ENCODE results near the gene SLC37A1.

SLC37A1 gene

DNA sequence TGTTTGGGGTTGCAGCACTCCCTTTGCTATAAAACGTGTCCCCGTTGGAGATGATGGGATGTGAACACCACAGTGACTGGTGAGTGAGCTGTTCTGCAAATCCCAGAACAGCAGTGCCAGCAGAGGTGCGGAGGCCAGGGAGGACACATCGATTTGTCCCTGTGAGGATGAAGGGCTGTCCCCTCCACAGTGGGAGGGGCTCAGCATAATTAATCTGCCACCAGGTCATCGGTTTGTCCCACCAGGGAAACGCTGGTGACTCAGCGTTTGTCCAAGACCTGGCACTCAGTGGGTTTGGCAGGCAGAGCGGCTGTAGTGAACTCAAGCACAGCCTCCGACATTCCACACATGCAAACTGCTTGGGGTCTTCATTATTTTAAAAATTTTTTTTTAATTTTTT, 117.0 kb downstream of the SLC37A1 start:
- no peak for TF ChIP-seq EZH2phosphoT487 (IDR thresholded peaks at IDR 0.05; ENCODE audit: borderline replicate concordance)
- TF ChIP-seq CTCF (conservative IDR thresholded peaks at IDR 0.05; ENCODE audit: low read length), result no peak
- H4K20me1 ChIP-seq (ENCODE audit: insufficient read depth, low read length, poor library complexity, severe bottlenecking), result no peaks in the 10 kb centered on the region
- no peak overlapping the region for H3K4me2 ChIP-seq (ENCODE audit: low read depth, low read length, poor library complexity, severe bottlenecking)
- H3K27me3 ChIP-seq (ENCODE audit: insufficient read depth, low read length, poor library complexity, severe bottlenecking), result no peaks in the 10 kb centered on the region
- no peaks in the 10 kb centered on the region for H3K36me3 ChIP-seq (ENCODE audit: insufficient read depth, low read length)
- no peak overlapping the region for H3K4me3 ChIP-seq (ENCODE audit: low read length, poor library complexity, severe bottlenecking)
- H3F3A ChIP-seq (ENCODE audit: low read depth), result no peaks in the 10 kb centered on the region
- no peaks in the 10 kb centered on the region for H3K9me2 ChIP-seq (replicated peaks; ENCODE audit: low read depth, low read length)
- H3K4me1 ChIP-seq (ENCODE audit: insufficient read depth, low read length, poor library complexity, severe bottlenecking), result peaks cover 3% of the 10 kb centered on the region
- no peak overlapping the region for H2AFZ ChIP-seq (ENCODE audit: low read length)
- no peaks in the 10 kb centered on the region for H3K79me2 ChIP-seq (ENCODE audit: insufficient read depth, low read length)
- no peaks in the 10 kb centered on the region for H3K9me3 ChIP-seq (ENCODE audit: insufficient read depth, low read depth, low read length)
- no peak overlapping the region for H3K9ac ChIP-seq (ENCODE audit: low read depth, low read length, poor library complexity, severe bottlenecking)

All from Loucy (cell line).